ENCODE data around the gene SLC22A2. TPM values are rescaled to one million over a fixed set of nuclear protein-coding genes. Genes with fewer than 3 reads are reported as not detected.

The SLC22A2 gene
- total RNA-seq, 2 donors from 2014 or later: not detected

- Mint-ChIP-seq H3K36me3 (ENCODE audit: low read depth) (no peaks in the 10 kb centered on the region), H3K4me1 (no peaks in the 10 kb centered on the region), H3K27me3 (peaks cover 16% of the 10 kb centered on the region), H3K4me3 (no peak overlapping the region), H3K27ac (no peak overlapping the region)
- no peak for ATAC-seq
- DNase-seq: no peak
- no peaks in the 10 kb centered on the region for H3K9me3 ChIP-seq (ENCODE audit: control insufficient read depth, low read length, poor library complexity, severe bottlenecking)
Measured at GRCh38 chr6:160204710-160205109, 53.9 kb downstream of the SLC22A2 start.

- Mint-ChIP-seq H3K4me1 (no peaks in the 10 kb centered on the region), H3K4me3 (no peak overlapping the region), H3K27ac (no peak overlapping the region), H3K27me3 (peaks cover 16% of the 10 kb centered on the region), H3K36me3 (ENCODE audit: low read depth) (no peaks in the 10 kb centered on the region)
- no peak for ATAC-seq
- DNase-seq: no peak
- no peaks in the 10 kb centered on the region for H3K9me3 ChIP-seq (ENCODE audit: control insufficient read depth, low read length, poor library complexity, severe bottlenecking)
Measured at GRCh38 chr6:160203953-160204352, 54.7 kb downstream of the SLC22A2 start.

DNA sequence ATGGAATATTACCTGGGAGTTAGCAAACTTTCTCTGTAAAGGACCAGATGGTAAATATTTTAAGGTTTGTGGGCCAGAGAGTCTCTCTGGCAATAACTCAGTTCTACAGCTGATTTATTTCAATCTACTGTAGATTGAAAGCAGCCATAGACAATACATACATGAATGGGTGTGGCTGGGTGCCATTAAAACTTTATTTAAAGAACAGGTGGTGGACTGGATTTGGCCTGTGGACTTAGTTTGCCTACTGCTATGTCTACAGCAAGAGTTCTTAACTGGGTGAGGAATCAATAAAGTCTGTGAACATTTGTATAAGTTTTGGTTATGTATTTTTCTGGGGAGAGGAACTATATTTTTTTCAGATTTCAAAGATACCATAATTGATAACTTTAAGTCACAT lies 55.1 kb downstream of the SLC22A2 start:
- Mint-ChIP-seq H3K36me3 (ENCODE audit: low read depth) (no peaks in the 10 kb centered on the region), H3K27me3 (peaks cover 16% of the 10 kb centered on the region), H3K4me3 (no peak overlapping the region), H3K4me1 (no peaks in the 10 kb centered on the region), H3K27ac (no peak overlapping the region)
- no peak for DNase-seq
- no peak for ATAC-seq
- H3K9me3 ChIP-seq (ENCODE audit: control insufficient read depth, low read length, poor library complexity, severe bottlenecking): no peaks in the 10 kb centered on the region

DNA sequence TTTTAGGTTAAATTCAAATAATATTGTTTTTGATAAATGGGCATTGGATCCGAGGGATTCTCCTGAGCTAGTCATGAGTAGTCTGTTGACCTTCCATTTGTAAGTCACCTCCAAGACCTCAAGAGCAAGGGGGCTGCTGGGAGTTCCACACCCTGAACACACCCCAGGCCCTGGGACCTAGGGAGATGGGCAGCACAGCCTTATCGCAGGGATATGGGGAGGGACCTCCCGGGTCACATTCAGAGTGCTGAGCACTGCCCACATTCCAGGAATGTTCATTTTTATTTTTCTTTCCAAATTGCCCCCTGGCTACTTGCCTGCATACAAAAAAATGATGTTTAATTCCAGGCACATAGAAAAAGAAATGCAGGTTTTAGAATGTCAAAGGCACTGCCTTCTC lies 55.5 kb downstream of the SLC22A2 start:
- no peak overlapping the region for H3K4me3 Mint-ChIP-seq
- ATAC-seq (no peak), DNase-seq (no peak)
- no peaks in the 10 kb centered on the region for H3K4me1 Mint-ChIP-seq
- H3K36me3 Mint-ChIP-seq (ENCODE audit: low read depth): no peaks in the 10 kb centered on the region
- H3K27ac Mint-ChIP-seq: no peak overlapping the region
- no peaks in the 10 kb centered on the region for H3K9me3 ChIP-seq (ENCODE audit: control insufficient read depth, low read length, poor library complexity, severe bottlenecking)
- peaks cover 16% of the 10 kb centered on the region for H3K27me3 Mint-ChIP-seq

- Mint-ChIP-seq H3K4me1 (no peaks in the 10 kb centered on the region), H3K4me3 (no peak overlapping the region), H3K27me3 (peaks cover 16% of the 10 kb centered on the region)
Measured at GRCh38 chr6:160202411-160202810, 56.2 kb downstream of the SLC22A2 start.

GRCh38 chr6:160201061-160201460 lies 57.6 kb downstream of the SLC22A2 start:
- no peak overlapping the region for H3K27ac Mint-ChIP-seq
- no peak overlapping the region for H3K4me3 Mint-ChIP-seq
- ATAC-seq (no peak), DNase-seq (no peak)
- no peaks in the 10 kb centered on the region for H3K36me3 Mint-ChIP-seq (ENCODE audit: low read depth)
- H3K27me3 Mint-ChIP-seq: peaks cover 16% of the 10 kb centered on the region
- no peaks in the 10 kb centered on the region for H3K9me3 ChIP-seq (ENCODE audit: control insufficient read depth, low read length, poor library complexity, severe bottlenecking)
- no peaks in the 10 kb centered on the region for H3K4me1 Mint-ChIP-seq

More at GRCh38 chr6:160202411-160202810, 56.2 kb downstream of the SLC22A2 start:
- DNase-seq (no peak), ATAC-seq (no peak)
- Mint-ChIP-seq H3K27ac (no peak overlapping the region), H3K36me3 (ENCODE audit: low read depth) (no peaks in the 10 kb centered on the region)
- H3K9me3 ChIP-seq (ENCODE audit: control insufficient read depth, low read length, poor library complexity, severe bottlenecking): no peaks in the 10 kb centered on the region

- no peaks in the 10 kb centered on the region for H3K9me3 ChIP-seq (ENCODE audit: control insufficient read depth, low read length, poor library complexity, severe bottlenecking)
Measured at GRCh38 chr6:160198606-160199211, 59.9 kb downstream of the SLC22A2 start.

GRCh38 chr6:160197662-160198061 lies 61.0 kb downstream of the SLC22A2 start:
- Mint-ChIP-seq H3K36me3 (ENCODE audit: low read depth) (no peaks in the 10 kb centered on the region), H3K4me1 (no peaks in the 10 kb centered on the region), H3K4me3 (no peak overlapping the region), H3K27me3 (peaks cover 16% of the 10 kb centered on the region), H3K27ac (no peak overlapping the region)
- ATAC-seq (no peak), DNase-seq (no peak)
- no peaks in the 10 kb centered on the region for H3K9me3 ChIP-seq (ENCODE audit: control insufficient read depth, low read length, poor library complexity, severe bottlenecking)

More at GRCh38 chr6:160198606-160199211, 59.9 kb downstream of the SLC22A2 start:
- Mint-ChIP-seq H3K4me3 (no peak overlapping the region), H3K4me1 (no peaks in the 10 kb centered on the region), H3K27ac (no peak overlapping the region), H3K36me3 (ENCODE audit: low read depth) (no peaks in the 10 kb centered on the region), H3K27me3 (peaks cover 16% of the 10 kb centered on the region)
- DNase-seq: no peak
- no peak for ATAC-seq

DNA sequence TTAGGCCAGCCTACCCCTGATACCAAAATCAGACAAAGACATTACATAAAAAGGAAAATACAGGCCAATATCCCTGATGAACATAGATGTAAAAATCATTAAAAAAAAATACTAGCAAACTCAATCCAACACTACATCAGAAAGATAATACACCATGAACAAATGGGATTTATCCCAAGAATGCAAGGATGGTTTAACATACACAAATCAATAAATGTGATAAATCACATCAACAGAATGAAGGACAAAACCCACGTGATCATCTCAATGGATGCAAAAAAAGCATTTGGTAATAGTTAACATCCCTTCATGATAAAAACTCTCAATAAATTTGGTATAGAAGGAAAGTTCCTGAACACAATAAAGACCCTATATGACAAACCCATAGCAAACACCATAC lies 63.8 kb downstream of the SLC22A2 start:
- Mint-ChIP-seq H3K4me3 (no peak overlapping the region), H3K36me3 (ENCODE audit: low read depth) (no peaks in the 10 kb centered on the region), H3K27ac (no peak overlapping the region), H3K4me1 (no peaks in the 10 kb centered on the region), H3K27me3 (no peaks in the 10 kb centered on the region)
- ATAC-seq (no peak), DNase-seq (no peak)
- H3K9me3 ChIP-seq (ENCODE audit: control insufficient read depth, low read length, poor library complexity, severe bottlenecking): no peaks in the 10 kb centered on the region

- no peak for ATAC-seq
- Mint-ChIP-seq H3K27me3 (no peaks in the 10 kb centered on the region), H3K36me3 (ENCODE audit: low read depth) (no peaks in the 10 kb centered on the region), H3K4me3 (no peak overlapping the region), H3K27ac (no peak overlapping the region), H3K4me1 (no peaks in the 10 kb centered on the region)
- no peaks in the 10 kb centered on the region for H3K9me3 ChIP-seq (ENCODE audit: control insufficient read depth, low read length, poor library complexity, severe bottlenecking)
- no peak for DNase-seq
Measured at GRCh38 chr6:160192840-160193239, 65.8 kb downstream of the SLC22A2 start.

DNA sequence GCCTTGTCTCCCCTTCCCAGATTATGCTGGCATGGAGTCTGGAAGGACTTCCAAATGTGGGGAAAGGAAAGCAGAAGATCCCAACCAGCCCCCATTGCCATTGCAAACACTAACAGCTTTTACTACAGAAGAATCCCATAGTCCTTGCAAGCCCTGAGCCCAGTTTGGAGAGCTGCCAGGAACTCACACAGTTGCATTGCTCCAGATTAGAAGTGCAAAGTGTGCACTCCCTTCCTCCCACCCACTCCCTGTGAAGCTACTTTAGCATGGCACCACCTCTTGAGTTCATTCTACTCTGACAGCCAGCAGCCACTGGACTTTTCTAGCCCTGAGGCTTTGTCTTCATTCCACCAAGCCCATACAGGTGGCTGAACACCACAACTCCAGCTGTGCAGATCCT lies 67.6 kb downstream of the SLC22A2 start:
- no peak for DNase-seq
- ATAC-seq: no peak
- no peak overlapping the region for H3K4me3 Mint-ChIP-seq
- H3K9me3 ChIP-seq (ENCODE audit: control insufficient read depth, low read length, poor library complexity, severe bottlenecking): no peaks in the 10 kb centered on the region
- H3K36me3 Mint-ChIP-seq (ENCODE audit: low read depth): no peaks in the 10 kb centered on the region
- no peaks in the 10 kb centered on the region for H3K27me3 Mint-ChIP-seq
- no peaks in the 10 kb centered on the region for H3K4me1 Mint-ChIP-seq
- no peak overlapping the region for H3K27ac Mint-ChIP-seq

DNA sequence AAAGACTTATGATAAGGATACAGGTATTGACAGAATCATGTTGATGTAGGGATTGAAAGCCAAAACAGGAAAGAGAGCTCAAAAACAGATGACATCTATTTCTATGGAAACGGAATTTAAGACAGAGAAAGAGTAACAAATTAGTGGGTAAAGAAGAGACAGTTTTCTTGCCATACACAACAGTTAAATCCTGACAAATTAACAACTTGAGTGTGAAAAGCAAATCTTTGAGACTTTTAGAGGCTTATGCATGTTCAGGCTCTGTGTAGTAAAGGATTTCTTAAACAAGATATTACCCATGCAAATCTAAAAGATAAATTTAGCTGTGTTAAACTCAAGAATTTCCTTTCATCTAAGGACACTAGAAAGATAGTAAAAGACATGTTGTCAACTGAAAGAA lies 68.5 kb downstream of the SLC22A2 start:
- H3K27ac Mint-ChIP-seq: no peak overlapping the region
- H3K9me3 ChIP-seq (ENCODE audit: control insufficient read depth, low read length, poor library complexity, severe bottlenecking): no peaks in the 10 kb centered on the region
- H3K36me3 Mint-ChIP-seq (ENCODE audit: low read depth): no peaks in the 10 kb centered on the region
- no peaks in the 10 kb centered on the region for H3K4me1 Mint-ChIP-seq
- H3K4me3 Mint-ChIP-seq: no peak overlapping the region
- ATAC-seq (no peak), DNase-seq (no peak)
- H3K27me3 Mint-ChIP-seq: no peaks in the 10 kb centered on the region

DNA sequence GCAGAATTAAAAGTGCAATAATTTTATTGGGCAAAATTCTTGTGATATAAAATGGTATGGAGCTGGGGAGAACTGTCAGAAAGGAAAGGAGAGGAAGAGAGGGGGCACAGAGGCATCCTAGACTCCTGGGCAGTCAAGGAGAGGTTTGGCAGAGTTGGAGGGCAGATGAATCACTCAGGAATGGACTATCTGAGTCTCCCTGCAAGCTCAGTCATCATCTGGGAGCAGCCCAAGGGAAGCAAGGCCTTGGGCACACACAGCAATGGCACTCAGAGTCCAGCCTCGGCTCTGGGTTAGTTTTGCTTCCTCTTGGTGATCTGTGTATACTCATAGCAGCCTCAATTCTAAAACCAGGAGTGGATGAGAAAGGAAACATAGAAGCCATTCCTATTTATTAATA lies 69.8 kb downstream of the SLC22A2 start:
- no peak overlapping the region for H3K27ac Mint-ChIP-seq

GRCh38 chr6:160180706-160181105 lies 77.9 kb downstream of the SLC22A2 start:
- H3K4me1 Mint-ChIP-seq: no peaks in the 10 kb centered on the region
- DNase-seq (no peak), ATAC-seq (no peak)
- no peak overlapping the region for H3K27ac Mint-ChIP-seq
- no peaks in the 10 kb centered on the region for H3K9me3 ChIP-seq (ENCODE audit: control insufficient read depth, low read length, poor library complexity, severe bottlenecking)
- peaks cover 43% of the 10 kb centered on the region for H3K27me3 Mint-ChIP-seq
- H3K4me3 Mint-ChIP-seq: no peak overlapping the region
- H3K36me3 Mint-ChIP-seq (ENCODE audit: low read depth): peaks cover 2% of the 10 kb centered on the region

More for the DNA sequence above, 69.8 kb downstream of the SLC22A2 start:
- H3K36me3 Mint-ChIP-seq (ENCODE audit: low read depth): no peaks in the 10 kb centered on the region
- no peaks in the 10 kb centered on the region for H3K9me3 ChIP-seq (ENCODE audit: control insufficient read depth, low read length, poor library complexity, severe bottlenecking)
- no peak overlapping the region for H3K4me3 Mint-ChIP-seq
- no peak for ATAC-seq
- DNase-seq: no peak
- H3K4me1 Mint-ChIP-seq: no peaks in the 10 kb centered on the region
- peaks cover 8% of the 10 kb centered on the region for H3K27me3 Mint-ChIP-seq

All from T-helper 17 cell (primary cell).